TTC549 (cell line): Measurements from ENCODE around the gene ADAM11.

Experiments
- FAIRE-seq: peaks from 2 replicates; lab custom pipeline; 2012; peaks lifted over from hg19 to GRCh38; lab: Jason Lieb, UNC

Gene ADAM11

GRCh38 chr17:44831371-44831770 is 72.6 kb downstream of the ADAM11 start:
- FAIRE-seq = no peak
